HepG2 (cell line): ENCODE results near the gene ALG9. TPM values are rescaled to one million over a fixed set of nuclear protein-coding genes. Genes with fewer than 3 reads are reported as not detected.

Experiments used
- BHLHE40 ChIP-seq: IDR thresholded peaks from 2 replicates; pipeline ENCODE4 v1.6.1; 2011; ENCODE audit warnings: low read length, improper control_type of control experiment
- CHD4 ChIP-seq: fragments of 200-600 bp; sonication (generic); IDR thresholded peaks from 2 replicates; pipeline ENCODE4 v1.7.0; 2017; ENCODE audit warnings: mild to moderate bottlenecking, low read length, borderline replicate concordance
- HMG20B ChIP-seq: conservative IDR thresholded peaks from 2 replicates; pipeline ENCODE4 v1.6.1; 2016; ENCODE audit warnings: missing genetic modification reagents, missing compliant biosample characterization
- HNRNPL ChIP-seq: fragments of 200-400 bp; formaldehyde crosslinking; IDR thresholded peaks from 2 replicates; pipeline ENCODE4 v1.6.1; 2017; ENCODE audit warnings: mild to moderate bottlenecking, low read depth, low read length
- KDM1A ChIP-seq: IDR thresholded peaks from 2 replicates; pipeline ENCODE4 v1.6.1; 2016; ENCODE audit warnings: missing compliant biosample characterization
- MED1 ChIP-seq: sonication (generic); formaldehyde crosslinking; IDR thresholded peaks from 2 replicates; pipeline ENCODE4 v1.4.0; 2020; ENCODE audit warnings: missing genetic modification reagents
- PAWR ChIP-seq: sonication (generic); formaldehyde crosslinking; IDR thresholded peaks from 2 replicates; pipeline ENCODE4 v1.4.0; 2020; ENCODE audit warnings: missing genetic modification reagents, mild to moderate bottlenecking, borderline replicate concordance
- SALL1 ChIP-seq: sonication (generic); formaldehyde crosslinking; IDR thresholded peaks from 2 replicates; pipeline ENCODE4 v1.8.0; 2022; ENCODE audit warnings: mild to moderate bottlenecking, missing genetic modification reagents
- SIN3A ChIP-seq: IDR thresholded peaks from 2 replicates; pipeline ENCODE4 v1.6.1; 2011; ENCODE audit warnings: low read depth, mild to moderate bottlenecking, control low read depth, low read length, borderline replicate concordance
- THAP7 ChIP-seq: sonication (generic); formaldehyde crosslinking; IDR thresholded peaks from 2 replicates; pipeline ENCODE4 v1.8.1; 2023; ENCODE audit warnings: mild to moderate bottlenecking, missing genetic modification reagents
- TOE1 ChIP-seq: sonication (generic); formaldehyde crosslinking; IDR thresholded peaks from 2 replicates; pipeline ENCODE4 v1.4.0; 2020; ENCODE audit warnings: mild to moderate bottlenecking, missing genetic modification reagents
- ZNF235 ChIP-seq: sonication (generic); formaldehyde crosslinking; IDR thresholded peaks from 2 replicates; pipeline ENCODE4 v1.8.1; 2023; ENCODE audit warnings: mild to moderate bottlenecking, missing genetic modification reagents, borderline replicate concordance
- ZNF326 ChIP-seq: sonication (generic); formaldehyde crosslinking; IDR thresholded peaks from 2 replicates; pipeline ENCODE4 v1.4.0; 2020; ENCODE audit warnings: missing genetic modification reagents, borderline replicate concordance
- ZNF33B ChIP-seq: sonication (generic); formaldehyde crosslinking; IDR thresholded peaks from 2 replicates; pipeline ENCODE4 v1.5.1; 2020; ENCODE audit warnings: mild to moderate bottlenecking, missing genetic modification reagents
- ZNF432 ChIP-seq: sonication (generic); formaldehyde crosslinking; IDR thresholded peaks from 2 replicates; pipeline ENCODE4 v1.5.0; 2020; ENCODE audit warnings: missing genetic modification reagents, mild to moderate bottlenecking, borderline replicate concordance
- ZNF496 ChIP-seq: sonication (generic); formaldehyde crosslinking; IDR thresholded peaks from 2 replicates; pipeline ENCODE4 v1.8.1; 2023; ENCODE audit warnings: mild to moderate bottlenecking, moderate library complexity, missing genetic modification reagents; ENCODE audit not compliant: insufficient replicate concordance
- ZNF556 ChIP-seq: sonication (generic); formaldehyde crosslinking; IDR thresholded peaks from 2 replicates; pipeline ENCODE4 v1.4.0; 2020; ENCODE audit warnings: mild to moderate bottlenecking, missing genetic modification reagents, borderline replicate concordance
- ZNF563 ChIP-seq: sonication (generic); formaldehyde crosslinking; IDR thresholded peaks from 2 replicates; pipeline ENCODE4 v1.8.0; 2022; ENCODE audit warnings: mild to moderate bottlenecking, moderate library complexity, missing genetic modification reagents
- ZNF841 ChIP-seq: sonication (generic); formaldehyde crosslinking; IDR thresholded peaks from 2 replicates; pipeline ENCODE4 v1.8.1; 2023; ENCODE audit warnings: missing genetic modification reagents, borderline replicate concordance
- polyA plus RNA-seq, 8 experiments: library from polyadenylated mRNA; depleted of rRNA in 3 of 8; stranded (reverse) in 7 of 8; unstranded in 1 of 8; fragments of >200 nt; fragmentation: Illumina TruSeq in 4 of 8; extraction: Trizol in 4 of 8; gene quantifications; 2 replicates each; pipeline versions ENCODE4 v1.2.1 to v1.2.3, GENCODE V29; 2011 to 2016; ENCODE audit warnings: low read depth in 4 of 8, missing spikeins in 1 of 8, mixed read lengths in 1 of 8; ENCODE audit not compliant: insufficient read depth in 1 of 8
- total RNA-seq, 5 experiments: library from RNA; depleted of rRNA; stranded (reverse); fragments of >200 nt; fragmentation: Illumina TruSeq; extraction: Trizol; gene quantifications; 2 replicates each; pipeline ENCODE4 v1.2.3, GENCODE V29; 2016; ENCODE audit warnings: low read depth in 1 of 5
- TF ChIP-seq, protein P1 (sequence below): sonication (generic); formaldehyde crosslinking; IDR thresholded peaks from 2 replicates; pipeline ENCODE4 v1.4.0; 2020; ENCODE audit warnings: missing genetic modification reagents, mild to moderate bottlenecking, borderline replicate concordance
- TF ChIP-seq, protein P2 (sequence below): sonication (generic); formaldehyde crosslinking; IDR thresholded peaks from 2 replicates; pipeline ENCODE4 v1.5.1; 2020; ENCODE audit warnings: missing genetic modification reagents, mild to moderate bottlenecking, borderline replicate concordance
- TF ChIP-seq, protein P3 (sequence below): sonication (generic); formaldehyde crosslinking; IDR thresholded peaks from 2 replicates; pipeline ENCODE4 v1.8.1; 2022; ENCODE audit warnings: low read depth, mild to moderate bottlenecking, missing genetic modification reagents

Gene ALG9
- total and polyA plus RNA-seq, 2 of the 13 experiments (the other 11 are each of a cell fraction or from before 2014, with no cell fraction given): 39.4 to 40.6 TPM

- no peak for TF ChIP-seq ZNF326 (CRISPR knock-in tag)
- TF ChIP-seq, protein P1, sequence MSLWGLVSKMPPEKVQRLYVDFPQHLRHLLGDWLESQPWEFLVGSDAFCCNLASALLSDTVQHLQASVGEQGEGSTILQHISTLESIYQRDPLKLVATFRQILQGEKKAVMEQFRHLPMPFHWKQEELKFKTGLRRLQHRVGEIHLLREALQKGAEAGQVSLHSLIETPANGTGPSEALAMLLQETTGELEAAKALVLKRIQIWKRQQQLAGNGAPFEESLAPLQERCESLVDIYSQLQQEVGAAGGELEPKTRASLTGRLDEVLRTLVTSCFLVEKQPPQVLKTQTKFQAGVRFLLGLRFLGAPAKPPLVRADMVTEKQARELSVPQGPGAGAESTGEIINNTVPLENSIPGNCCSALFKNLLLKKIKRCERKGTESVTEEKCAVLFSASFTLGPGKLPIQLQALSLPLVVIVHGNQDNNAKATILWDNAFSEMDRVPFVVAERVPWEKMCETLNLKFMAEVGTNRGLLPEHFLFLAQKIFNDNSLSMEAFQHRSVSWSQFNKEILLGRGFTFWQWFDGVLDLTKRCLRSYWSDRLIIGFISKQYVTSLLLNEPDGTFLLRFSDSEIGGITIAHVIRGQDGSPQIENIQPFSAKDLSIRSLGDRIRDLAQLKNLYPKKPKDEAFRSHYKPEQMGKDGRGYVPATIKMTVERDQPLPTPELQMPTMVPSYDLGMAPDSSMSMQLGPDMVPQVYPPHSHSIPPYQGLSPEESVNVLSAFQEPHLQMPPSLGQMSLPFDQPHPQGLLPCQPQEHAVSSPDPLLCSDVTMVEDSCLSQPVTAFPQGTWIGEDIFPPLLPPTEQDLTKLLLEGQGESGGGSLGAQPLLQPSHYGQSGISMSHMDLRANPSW (CRISPR knock-in tag): no peak
- peak; percentile 61; the same call in 1 of the 2 replicates for TF ChIP-seq MED1 (CRISPR knock-in tag)
- TF ChIP-seq HMG20B (CRISPR knock-in tag): no peak
- peak; percentile 97 for TF ChIP-seq SIN3A
- TF ChIP-seq ZNF563: no peak
- TF ChIP-seq ZNF235 (CRISPR knock-in tag): no peak
- no peak for TF ChIP-seq HNRNPL
- TF ChIP-seq, protein P2, sequence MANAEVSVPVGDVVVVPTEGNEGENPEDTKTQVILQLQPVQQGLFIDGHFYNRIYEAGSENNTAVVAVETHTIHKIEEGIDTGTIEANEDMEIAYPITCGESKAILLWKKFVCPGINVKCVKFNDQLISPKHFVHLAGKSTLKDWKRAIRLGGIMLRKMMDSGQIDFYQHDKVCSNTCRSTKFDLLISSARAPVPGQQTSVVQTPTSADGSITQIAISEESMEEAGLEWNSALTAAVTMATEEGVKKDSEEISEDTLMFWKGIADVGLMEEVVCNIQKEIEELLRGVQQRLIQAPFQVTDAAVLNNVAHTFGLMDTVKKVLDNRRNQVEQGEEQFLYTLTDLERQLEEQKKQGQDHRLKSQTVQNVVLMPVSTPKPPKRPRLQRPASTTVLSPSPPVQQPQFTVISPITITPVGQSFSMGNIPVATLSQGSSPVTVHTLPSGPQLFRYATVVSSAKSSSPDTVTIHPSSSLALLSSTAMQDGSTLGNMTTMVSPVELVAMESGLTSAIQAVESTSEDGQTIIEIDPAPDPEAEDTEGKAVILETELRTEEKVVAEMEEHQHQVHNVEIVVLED: no peak
- TF ChIP-seq BHLHE40: no peak
- no peak for TF ChIP-seq TOE1
- TF ChIP-seq PAWR (CRISPR knock-in tag): no peak
- TF ChIP-seq KDM1A (CRISPR knock-in tag): no peak
- no peak for TF ChIP-seq ZNF496
- no peak for TF ChIP-seq CHD4
- TF ChIP-seq ZNF432: no peak
- TF ChIP-seq, protein P3, sequence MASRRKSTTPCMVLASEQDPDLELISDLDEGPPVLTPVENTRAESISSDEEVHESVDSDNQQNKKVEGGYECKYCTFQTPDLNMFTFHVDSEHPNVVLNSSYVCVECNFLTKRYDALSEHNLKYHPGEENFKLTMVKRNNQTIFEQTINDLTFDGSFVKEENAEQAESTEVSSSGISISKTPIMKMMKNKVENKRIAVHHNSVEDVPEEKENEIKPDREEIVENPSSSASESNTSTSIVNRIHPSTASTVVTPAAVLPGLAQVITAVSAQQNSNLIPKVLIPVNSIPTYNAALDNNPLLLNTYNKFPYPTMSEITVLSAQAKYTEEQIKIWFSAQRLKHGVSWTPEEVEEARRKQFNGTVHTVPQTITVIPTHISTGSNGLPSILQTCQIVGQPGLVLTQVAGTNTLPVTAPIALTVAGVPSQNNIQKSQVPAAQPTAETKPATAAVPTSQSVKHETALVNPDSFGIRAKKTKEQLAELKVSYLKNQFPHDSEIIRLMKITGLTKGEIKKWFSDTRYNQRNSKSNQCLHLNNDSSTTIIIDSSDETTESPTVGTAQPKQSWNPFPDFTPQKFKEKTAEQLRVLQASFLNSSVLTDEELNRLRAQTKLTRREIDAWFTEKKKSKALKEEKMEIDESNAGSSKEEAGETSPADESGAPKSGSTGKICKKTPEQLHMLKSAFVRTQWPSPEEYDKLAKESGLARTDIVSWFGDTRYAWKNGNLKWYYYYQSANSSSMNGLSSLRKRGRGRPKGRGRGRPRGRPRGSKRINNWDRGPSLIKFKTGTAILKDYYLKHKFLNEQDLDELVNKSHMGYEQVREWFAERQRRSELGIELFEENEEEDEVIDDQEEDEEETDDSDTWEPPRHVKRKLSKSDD: no peak
- peak; percentile 45 for TF ChIP-seq SALL1 (CRISPR knock-in tag)
- TF ChIP-seq THAP7 (CRISPR knock-in tag): no peak
- peak; percentile 8; the same call in 1 of the 2 replicates for TF ChIP-seq ZNF556 (CRISPR knock-in tag)
- no peak for TF ChIP-seq ZNF841 (CRISPR knock-in tag)
- TF ChIP-seq ZNF33B: no peak
These were observed 47.2 kb upstream of the ALG9 start, which contains the start of gene C11orf52 (continued) for GRCh38 chr11:111918390-111919256.
